Left lung (tissue), 10 donors: ENCODE measurements around the gene ZFHX3. TPM values are rescaled to one million over a fixed set of nuclear protein-coding genes. Genes with fewer than 3 reads are reported as not detected.
A peak's percentile ranks its signal among the peaks of the same experiment; 100 is the strongest.

ENCODE experiments used
- ATAC-seq: fragments of 200-7000 bp; cut with Tn5 transposase; one replicate; pipeline ENCODE4 v1.9.1; 2020; ENCODE audit warnings: moderate library complexity
- DNase-seq, 4 donors: peaks; one replicate each; pipeline ENCODE4 v3.0.0-alpha.2; 2013 to 2020
- H3K27ac ChIP-seq, 2 donors: fragments of 200-600 bp; sonication (generic) in 1 of 2; one replicate each; pipeline versions ENCODE4 v1.5.0 to v1.8.0; 2020 to 2021
- H3K27me3 ChIP-seq, 2 donors: fragments of 200-600 bp; sonication (generic) in 1 of 2; one replicate each; pipeline versions ENCODE4 v1.5.0 to v1.8.0; 2020 to 2021
- H3K36me3 ChIP-seq, 2 donors: fragments of 200-600 bp; sonication (generic) in 1 of 2; one replicate each; pipeline versions ENCODE4 v1.5.0 to v1.8.0; 2020 to 2021
- H3K4me1 ChIP-seq, 2 donors: fragments of 200-600 bp; one replicate each; pipeline ENCODE4 v1.8.0; 2021
- H3K4me3 ChIP-seq, 2 donors: fragments of 200-600 bp; sonication (generic) in 1 of 2; one replicate each; pipeline versions ENCODE4 v1.5.0 to v1.8.0; 2020 to 2021; ENCODE audit warnings: mild to moderate bottlenecking in 1 of 2
- H3K9me3 ChIP-seq, 2 donors: fragments of 200-600 bp; sonication (generic) in 1 of 2; one replicate each; pipeline versions ENCODE4 v1.5.0 to v1.8.0; 2020 to 2021
- CTCF ChIP-seq, 2 donors: fragments of 200-600 bp; sonication (generic) in 1 of 2; IDR thresholded peaks; one replicate each; pipeline versions ENCODE4 v1.5.0 to v1.8.0; 2021; ENCODE audit warnings: antibody characterized with exemption in 2 of 2
- intact Hi-C, 2 donors: fragments of 100-400 bp; cut with DNase I; formaldehyde crosslinking; loops; one replicate each; pipeline versions ENCODE4 v1.11.2 to v1.14.2; 2022
- polyA plus RNA-seq, 6 donors: library from polyadenylated mRNA; unstranded; fragments of 120-200 nt; gene quantifications; one replicate each; pipeline ENCODE4 v1.2.1, GENCODE V29; 2013; ENCODE audit not compliant: insufficient read length in 6 of 6
- total RNA-seq, 2 donors: library from RNA; stranded (reverse); fragmentation: NEBNext Ultra II Directional; extraction: Animal tissue kit (Norgen Biotek cat#: 25700); gene quantifications; one replicate each; pipeline ENCODE4 v1.2.1, GENCODE V29; 2021
- donor health status: DM: no; HTN: yes; CAD: no.
- donor health status: DM: no; HTN: no; CAD: no.

Gene ZFHX3
- total and polyA plus RNA-seq, 8 donors, result 21.4 to 34.7 (median 32.2) TPM

- Histone ChIP-seq H3K36me3 (no peaks in the 10 kb centered on the region), H3K27ac (peak overlapping the region in 1 of 2 donors; percentile 83), H3K4me1 (peaks cover 10 to 40% of the 10 kb centered on the region in 2 donors), H3K9me3 (no peaks in the 10 kb centered on the region), H3K4me3 (no peak overlapping the region), H3K27me3 (no peaks in the 10 kb centered on the region)
- no peak for TF ChIP-seq CTCF (IDR thresholded peaks at IDR 0.05)
- no peak for ATAC-seq
- intact Hi-C loops, result no loop called here
- DNase-seq, result no peak
These were observed 115.1 kb downstream of the ZFHX3 start for GRCh38 chr16:72932677-72933335.

GRCh38 chr16:72932050-72932449 lies 115.9 kb downstream of the ZFHX3 start:
- Histone ChIP-seq H3K36me3 (no peaks in the 10 kb centered on the region), H3K4me3 (no peak overlapping the region), H3K27ac (peak overlapping the region; percentile 37 to 83), H3K27me3 (no peaks in the 10 kb centered on the region), H3K9me3 (no peaks in the 10 kb centered on the region), H3K4me1 (peaks cover 15 to 42% of the 10 kb centered on the region in 2 donors)
- intact Hi-C loops, result no loop called here
- ATAC-seq (peak; percentile 4), DNase-seq (no peak)
- no peak for TF ChIP-seq CTCF (IDR thresholded peaks at IDR 0.05)

- Histone ChIP-seq H3K9me3 (no peaks in the 10 kb centered on the region), H3K4me3 (no peak overlapping the region), H3K27ac (no peak overlapping the region), H3K27me3 (no peaks in the 10 kb centered on the region), H3K36me3 (no peaks in the 10 kb centered on the region), H3K4me1 (peaks cover 19 to 46% of the 10 kb centered on the region in 2 donors)
- no peak for TF ChIP-seq CTCF (IDR thresholded peaks at IDR 0.05)
- ATAC-seq (no peak), DNase-seq (peak in 1 of 4 donors; percentile 46)
- intact Hi-C loops, result no loop called here
These were observed 117.5 kb downstream of the ZFHX3 start for GRCh38 chr16:72930396-72930795.

- no peak overlapping the region for H3K4me3 ChIP-seq
- no peak for TF ChIP-seq CTCF (IDR thresholded peaks at IDR 0.05)
- H3K27ac ChIP-seq, result no peak overlapping the region
- ATAC-seq, result no peak
- peaks cover 19 to 43% of the 10 kb centered on the region in 2 donors for H3K4me1 ChIP-seq
- H3K9me3 ChIP-seq, result no peaks in the 10 kb centered on the region
- H3K36me3 ChIP-seq, result no peaks in the 10 kb centered on the region
- intact Hi-C loops, result no loop called here
- no peaks in the 10 kb centered on the region for H3K27me3 ChIP-seq
- peak in 1 of 4 donors; percentile 63 for DNase-seq
These were observed 119.6 kb downstream of the ZFHX3 start for GRCh38 chr16:72928090-72928981.
